ENCODE measurements around the gene PKD1L1. TPM values are rescaled to one million over a fixed set of nuclear protein-coding genes. Genes with fewer than 3 reads are reported as not detected.

The PKD1L1 gene
- total and polyA plus RNA-seq, 7 donors, result 0.16 to 1.2 (median 0.63) TPM; not detected in 1

- no peaks in the 10 kb centered on the region for H3K9me3 ChIP-seq
- no peak for DNase-seq
- H3K36me3 ChIP-seq, result peaks cover 0 to 38% (median 2%) of the 10 kb centered on the region in 4 donors
- WGBS, 2 donors, result 89% methylated on average over 6 of the region's 6 CpGs
- no peaks in the 10 kb centered on the region for H3K27me3 ChIP-seq
- H3K27ac ChIP-seq, result no peak overlapping the region
- H3K4me1 ChIP-seq, result no peaks in the 10 kb centered on the region
- TF ChIP-seq POLR2A (IDR thresholded peaks at IDR 0.05), result no peak
- intact Hi-C loops (cut with DNase I), result no loop called here
- H3K4me3 ChIP-seq, result no peak overlapping the region
These were observed 8.0 kb upstream of the PKD1L1 start for GRCh38 chr7:47956220-47956619.

DNA sequence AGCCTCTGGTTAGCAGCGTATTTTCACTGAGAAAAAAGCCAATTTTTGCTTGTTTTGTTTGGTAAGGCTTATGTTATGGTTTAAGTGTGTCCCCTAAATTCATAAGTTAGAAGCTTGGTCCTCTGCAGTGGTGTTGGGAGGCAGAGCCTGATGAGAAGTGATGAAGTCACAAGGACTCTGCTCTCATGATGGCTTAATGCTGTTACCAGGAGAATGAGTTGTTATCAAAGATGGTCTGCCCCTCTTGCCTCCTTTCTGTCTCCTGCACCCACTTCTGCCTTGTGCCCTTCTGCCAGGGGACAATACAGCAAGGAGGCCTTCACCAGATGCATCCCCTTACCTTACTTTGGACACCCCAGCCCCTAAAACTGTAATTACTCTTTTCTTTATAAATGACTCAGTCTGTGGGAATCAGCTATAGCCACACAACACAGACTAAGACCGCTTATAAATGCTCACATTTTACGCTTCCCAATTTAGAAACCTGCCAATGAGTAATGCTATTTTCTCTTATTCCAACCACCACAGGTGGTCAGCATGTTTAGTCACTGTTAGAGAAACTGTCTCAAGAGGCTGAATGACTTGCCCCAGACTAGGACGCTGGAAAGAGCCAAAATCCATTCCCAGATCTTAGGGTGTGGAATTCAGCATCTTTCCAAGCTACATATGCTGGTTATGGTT, 6.1 kb upstream of the PKD1L1 start:
- TF ChIP-seq, protein P1, sequence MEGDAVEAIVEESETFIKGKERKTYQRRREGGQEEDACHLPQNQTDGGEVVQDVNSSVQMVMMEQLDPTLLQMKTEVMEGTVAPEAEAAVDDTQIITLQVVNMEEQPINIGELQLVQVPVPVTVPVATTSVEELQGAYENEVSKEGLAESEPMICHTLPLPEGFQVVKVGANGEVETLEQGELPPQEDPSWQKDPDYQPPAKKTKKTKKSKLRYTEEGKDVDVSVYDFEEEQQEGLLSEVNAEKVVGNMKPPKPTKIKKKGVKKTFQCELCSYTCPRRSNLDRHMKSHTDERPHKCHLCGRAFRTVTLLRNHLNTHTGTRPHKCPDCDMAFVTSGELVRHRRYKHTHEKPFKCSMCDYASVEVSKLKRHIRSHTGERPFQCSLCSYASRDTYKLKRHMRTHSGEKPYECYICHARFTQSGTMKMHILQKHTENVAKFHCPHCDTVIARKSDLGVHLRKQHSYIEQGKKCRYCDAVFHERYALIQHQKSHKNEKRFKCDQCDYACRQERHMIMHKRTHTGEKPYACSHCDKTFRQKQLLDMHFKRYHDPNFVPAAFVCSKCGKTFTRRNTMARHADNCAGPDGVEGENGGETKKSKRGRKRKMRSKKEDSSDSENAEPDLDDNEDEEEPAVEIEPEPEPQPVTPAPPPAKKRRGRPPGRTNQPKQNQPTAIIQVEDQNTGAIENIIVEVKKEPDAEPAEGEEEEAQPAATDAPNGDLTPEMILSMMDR (IDR thresholded peaks at IDR 0.05), result no peak
- TF ChIP-seq POLR2A (IDR thresholded peaks at IDR 0.05) (no peak), POLR2AphosphoS5 (IDR thresholded peaks at IDR 0.05) (no peak), EP300 (IDR thresholded peaks at IDR 0.05) (no peak)
- H3K9me3 ChIP-seq, result no peaks in the 10 kb centered on the region
- DNase-seq, result no peak
- intact Hi-C loops (cut with DNase I), result no loop called here
- H3K4me1 ChIP-seq, result no peaks in the 10 kb centered on the region
- WGBS, 2 donors, result 90 to 91% methylated on average over 4 of the region's 4 CpGs
- H3K27ac ChIP-seq, result no peak overlapping the region
- peaks cover 0 to 31% (median 0%) of the 10 kb centered on the region in 4 donors for H3K36me3 ChIP-seq
- no peak overlapping the region for H3K4me3 ChIP-seq
- no peaks in the 10 kb centered on the region for H3K27me3 ChIP-seq

GRCh38 chr7:47953822-47954221, 5.6 kb upstream of the PKD1L1 start:
- Histone ChIP-seq H3K4me3 (no peak overlapping the region), H3K4me1 (no peaks in the 10 kb centered on the region), H3K27me3 (no peaks in the 10 kb centered on the region), H3K9me3 (no peaks in the 10 kb centered on the region), H3K36me3 (peaks cover 0 to 31% (median 0%) of the 10 kb centered on the region in 4 donors), H3K27ac (no peak overlapping the region)
- TF ChIP-seq, protein P1 (IDR thresholded peaks at IDR 0.05), result no peak
- TF ChIP-seq EP300 (IDR thresholded peaks at IDR 0.05) (no peak), POLR2AphosphoS5 (IDR thresholded peaks at IDR 0.05) (no peak), POLR2A (IDR thresholded peaks at IDR 0.05) (no peak)
- intact Hi-C loops (cut with DNase I), result no loop called here
- WGBS, 2 donors, result 90 to 93% methylated on average over 4 of the region's 4 CpGs
- DNase-seq, result no peak

DNA sequence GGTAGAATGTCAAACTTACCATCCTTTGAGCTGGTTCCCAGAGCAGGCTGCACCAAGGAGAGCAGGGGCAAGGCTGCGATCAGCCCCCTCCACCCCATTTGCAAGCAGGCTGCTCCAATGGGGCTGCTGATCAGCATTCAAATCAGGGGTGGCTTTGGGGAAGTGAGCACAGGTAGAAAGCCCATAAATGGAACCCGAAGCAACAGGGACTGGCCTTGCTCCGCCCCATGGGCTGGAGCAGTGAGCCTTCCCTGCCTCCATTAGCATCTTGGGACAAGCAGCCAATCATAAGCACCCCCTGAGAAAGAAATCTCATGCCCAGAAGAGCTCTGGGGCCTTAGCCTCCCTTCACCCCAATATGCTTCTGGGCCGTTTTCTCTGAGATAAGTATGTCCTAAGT, 4.0 kb upstream of the PKD1L1 start:
- no peaks in the 10 kb centered on the region for H3K9me3 ChIP-seq
- no peak overlapping the region for H3K4me3 ChIP-seq
- H3K4me1 ChIP-seq, result no peaks in the 10 kb centered on the region
- H3K36me3 ChIP-seq, result peaks cover 0 to 31% (median 0%) of the 10 kb centered on the region in 4 donors
- TF ChIP-seq, protein P1 (IDR thresholded peaks at IDR 0.05), result no peak
- TF ChIP-seq POLR2A (IDR thresholded peaks at IDR 0.05) (no peak), EP300 (IDR thresholded peaks at IDR 0.05) (no peak), POLR2AphosphoS5 (IDR thresholded peaks at IDR 0.05) (no peak)
- WGBS, 2 donors, result 72 to 84% methylated on average over 4 of the region's 4 CpGs
- H3K27me3 ChIP-seq, result no peaks in the 10 kb centered on the region
- no peak for DNase-seq
- no peak overlapping the region for H3K27ac ChIP-seq
- intact Hi-C loops (cut with DNase I), result no loop called here

DNA sequence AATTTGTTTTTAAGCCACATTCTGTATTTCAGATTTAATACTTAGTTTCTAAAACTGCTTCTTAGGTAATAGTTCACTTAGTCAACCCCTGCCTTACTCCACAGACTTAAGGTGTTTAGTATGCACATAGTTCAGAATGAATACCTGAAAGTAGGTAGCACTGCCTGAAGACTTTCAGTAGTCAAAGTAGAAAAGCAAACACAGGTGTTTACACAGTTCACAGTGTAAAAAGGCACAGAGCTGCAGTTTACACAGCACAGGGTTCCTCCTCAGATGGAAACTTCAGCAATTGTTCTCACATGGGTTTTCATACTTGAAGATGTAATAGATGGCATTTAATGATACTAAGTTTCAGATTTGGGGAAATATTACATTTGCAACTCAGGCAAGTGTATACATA, 3.1 kb upstream of the PKD1L1 start:
- Histone ChIP-seq H3K4me3 (no peak overlapping the region), H3K27ac (no peak overlapping the region), H3K27me3 (no peaks in the 10 kb centered on the region), H3K36me3 (peaks cover 0 to 23% (median 0%) of the 10 kb centered on the region in 4 donors), H3K4me1 (no peaks in the 10 kb centered on the region), H3K9me3 (no peaks in the 10 kb centered on the region)
- intact Hi-C loops (cut with DNase I), result no loop called here
- TF ChIP-seq EP300 (IDR thresholded peaks at IDR 0.05), result no peak
- TF ChIP-seq POLR2A (IDR thresholded peaks at IDR 0.05), result no peak
- TF ChIP-seq POLR2AphosphoS5 (IDR thresholded peaks at IDR 0.05), result no peak
- TF ChIP-seq, protein P1 (IDR thresholded peaks at IDR 0.05), result no peak
- DNase-seq, result no peak

Data from sigmoid colon (tissue), 7 donors.